Hepatocyte (in vitro differentiated cells): ENCODE measurements around the gene C7orf33. TPM values are rescaled to one million over a fixed set of nuclear protein-coding genes. Genes with fewer than 3 reads are reported as not detected.

ENCODE experiments used
- DNase-seq: peaks from one replicate; pipeline ENCODE4 v3.0.0-alpha.2; 2016; ENCODE audit warnings: low spot score
- H2AFZ ChIP-seq: fragments of 200-600 bp; sonication (generic); 2 replicates; pipeline ENCODE4 v1.6.0; 2016; ENCODE audit warnings: antibody characterized with exemption, mild to moderate bottlenecking
- H3K27ac ChIP-seq: fragments of 200-600 bp; sonication (generic); 2 replicates; pipeline ENCODE4 v1.5.1; 2016; ENCODE audit warnings: mild to moderate bottlenecking
- H3K27me3 ChIP-seq: fragments of 200-600 bp; sonication (generic); 2 replicates; pipeline ENCODE4 v1.6.1; 2016
- H3K36me3 ChIP-seq: fragments of 200-600 bp; sonication (generic); replicated peaks from 2 replicates; pipeline ENCODE4 v1.5.1; 2016; ENCODE audit warnings: low read depth; ENCODE audit not compliant: insufficient read depth
- H3K4me1 ChIP-seq: fragments of 200-600 bp; sonication (generic); 2 replicates; pipeline ENCODE4 v1.5.1; 2016; ENCODE audit warnings: mild to moderate bottlenecking, moderate library complexity; ENCODE audit not compliant: insufficient read depth
- H3K4me2 ChIP-seq: fragments of 200-600 bp; sonication (generic); 2 replicates; pipeline ENCODE4 v1.6.0; 2016
- H3K4me3 ChIP-seq: fragments of 200-600 bp; sonication (generic); 2 replicates; pipeline ENCODE4 v1.5.1; 2016; ENCODE audit warnings: mild to moderate bottlenecking
- H3K79me2 ChIP-seq: fragments of 200-600 bp; sonication (generic); 2 replicates; pipeline ENCODE4 v1.6.0; 2017; ENCODE audit warnings: mild to moderate bottlenecking
- H3K9me2 ChIP-seq: fragments of 200-600 bp; sonication (generic); replicated peaks from 2 replicates; pipeline ENCODE4 v1.6.0; 2017; ENCODE audit warnings: mild to moderate bottlenecking; ENCODE audit not compliant: insufficient read depth
- H3K9me3 ChIP-seq: fragments of 200-600 bp; sonication (generic); 2 replicates; pipeline ENCODE4 v1.5.1; 2016; ENCODE audit warnings: low read depth, mild to moderate bottlenecking
- H4K20me1 ChIP-seq: fragments of 200-600 bp; sonication (generic); 2 replicates; pipeline ENCODE4 v1.6.0; 2016; ENCODE audit warnings: mild to moderate bottlenecking; ENCODE audit not compliant: insufficient read depth, poor library complexity, severe bottlenecking
- CTCF ChIP-seq: fragments of 200-600 bp; sonication (generic); IDR thresholded peaks from 2 replicates; pipeline ENCODE4 v1.5.1; 2016; ENCODE audit warnings: antibody characterized with exemption, mild to moderate bottlenecking; ENCODE audit not compliant: poor library complexity
- EZH2 ChIP-seq: fragments of 200-600 bp; sonication (generic); IDR thresholded peaks from 2 replicates; pipeline ENCODE4 v1.6.1; 2016; ENCODE audit warnings: antibody characterized with exemption, mild to moderate bottlenecking, borderline replicate concordance
- EZH2phosphoT487 ChIP-seq: fragments of 200-600 bp; sonication (generic); IDR thresholded peaks from one replicate; pipeline ENCODE4 v1.6.1; 2018; ENCODE audit warnings: antibody characterized with exemption, mild to moderate bottlenecking, low read depth, moderate library complexity; ENCODE audit not compliant: unreplicated experiment, severe bottlenecking
- WGBS: methylation state at CpG from one replicate; pipeline ENCODE4 v1.1.6; 2016; ENCODE audit warnings: low lambda C conversion rate; ENCODE audit errors: missing lambda C conversion rate; 5-methylcytosine and 5-hydroxymethylcytosine counted together
- polyA plus RNA-seq: library from polyadenylated mRNA; unstranded; fragments of >200 nt; fragmentation: Nextera tagmentation; extraction: Ambion mirVana; gene quantifications from 2 replicates; pipeline ENCODE4 v1.2.1, GENCODE V29; 2016
- total RNA-seq: library from RNA; depleted of rRNA; stranded (reverse); fragments of >200 nt; gene quantifications from 2 replicates; pipeline ENCODE4 v1.2.3, GENCODE V29; 2014

Gene C7orf33
- total and polyA plus RNA-seq, 2 experiments from 2014 or later: not detected

- Histone ChIP-seq H3K27me3 (no peaks in the 10 kb centered on the region), H3K9me3 (no peaks in the 10 kb centered on the region), H4K20me1 (no peaks in the 10 kb centered on the region), H3K4me1 (no peaks in the 10 kb centered on the region), H2AFZ (no peak overlapping the region), H3K36me3 (no peaks in the 10 kb centered on the region), H3K9me2 (no peaks in the 10 kb centered on the region), H3K27ac (no peak overlapping the region), H3K79me2 (no peaks in the 10 kb centered on the region), H3K4me3 (no peak overlapping the region), H3K4me2 (no peak overlapping the region)
- DNase-seq: peak; percentile 18
- TF ChIP-seq EZH2phosphoT487 (no peak), EZH2 (no peak), CTCF (no peak)
- 62% methylated on average over 6 of the region's 6 CpGs for WGBS
These were observed 73.8 kb downstream of the C7orf33 start for GRCh38 chr7:148664324-148664723.

GRCh38 chr7:148665221-148665620 lies 74.7 kb downstream of the C7orf33 start:
- H3K79me2 ChIP-seq: no peaks in the 10 kb centered on the region
- no peaks in the 10 kb centered on the region for H3K36me3 ChIP-seq
- H3K4me3 ChIP-seq: no peak overlapping the region
- H3K9me3 ChIP-seq: no peaks in the 10 kb centered on the region
- WGBS: 87% methylated on average over 4 of the region's 4 CpGs
- no peak for DNase-seq
- H4K20me1 ChIP-seq: no peaks in the 10 kb centered on the region
- H3K9me2 ChIP-seq: no peaks in the 10 kb centered on the region
- no peak overlapping the region for H3K27ac ChIP-seq
- no peaks in the 10 kb centered on the region for H3K27me3 ChIP-seq
- no peak overlapping the region for H2AFZ ChIP-seq
- H3K4me2 ChIP-seq: no peak overlapping the region
- H3K4me1 ChIP-seq: no peaks in the 10 kb centered on the region
- TF ChIP-seq EZH2phosphoT487: no peak
- no peak for TF ChIP-seq CTCF
- TF ChIP-seq EZH2: no peak

Other genes with a start within 250 kb of the C7orf33 start
- 64.2 and 68.4 TPM in 2 replicates for gene CUL1, start 108.1 kb downstream of the C7orf33 start, total RNA-seq
- 55.3 and 56.7 TPM in 2 replicates for gene CUL1, start 108.1 kb downstream of the C7orf33 start, polyA plus RNA-seq